Activated T-helper 2 cell treated with anti-CD3 and anti-CD28 coated beads, Interferon-gamma antibody, Interleukin-2, Interleukin-4, amounts not matched to agents 10 μg/mL and 5 μg/mL and 100 μg/mL, durations not matched to agents 14 hours and 24 hours and 36 hours (primary cell): Measurements from ENCODE around the gene PACC1. TPM values are rescaled to one million over a fixed set of nuclear protein-coding genes. Genes with fewer than 3 reads are reported as not detected.
"Not testable (repeated sequence)": the region's sequence is repeated elsewhere in the genome, so short reads cannot be mapped to it uniquely, and the experiment has no call there.

Source experiments
- DNase-seq: peaks from one replicate; pipeline ENCODE4 v3.0.0; 2021; ENCODE audit warnings: low spot score
- H3K27ac Mint-ChIP-seq: one replicate; pipeline ENCODE4 v1.8.0; 2021; ENCODE audit warnings: mixed read lengths
- H3K27me3 Mint-ChIP-seq: one replicate; pipeline ENCODE4 v1.8.0; 2021; ENCODE audit warnings: low read depth, mixed read lengths
- H3K36me3 Mint-ChIP-seq: one replicate; pipeline ENCODE4 v1.8.0; 2021; ENCODE audit warnings: low read depth, mixed read lengths
- H3K4me1 Mint-ChIP-seq: one replicate; pipeline ENCODE4 v1.8.0; 2021; ENCODE audit warnings: low read depth, mixed read lengths
- H3K4me3 Mint-ChIP-seq: one replicate; pipeline ENCODE4 v1.8.0; 2021; ENCODE audit warnings: low read depth, mild to moderate bottlenecking, moderate library complexity, mixed read lengths
- H3K9me3 Mint-ChIP-seq: one replicate; pipeline ENCODE4 v1.8.0; 2021; ENCODE audit warnings: mixed read lengths
- intact Hi-C: fragments of 100-400 bp; cut with micrococcal nuclease; formaldehyde crosslinking; loops from one replicate; pipeline ENCODE4 v1.15.1; 2023
- total RNA-seq: library from RNA; stranded (reverse); gene quantifications from 2 replicates; pipeline ENCODE4 v1.2.3, GENCODE V29; 2022

The PACC1 gene
- total RNA-seq, 1 donor from 2014 or later, result 19.4 TPM

- peaks cover 24% of the 10 kb centered on the region for H3K36me3 Mint-ChIP-seq
- peaks cover 2% of the 10 kb centered on the region for H3K4me1 Mint-ChIP-seq
- intact Hi-C loops, result no loop called here
- H3K4me3 Mint-ChIP-seq, result no peak overlapping the region
- no peaks in the 10 kb centered on the region for H3K27me3 Mint-ChIP-seq
- no peak overlapping the region for H3K27ac Mint-ChIP-seq
- no peaks in the 10 kb centered on the region for H3K9me3 Mint-ChIP-seq
- DNase-seq, result no peak
These were observed 85.6 kb downstream of the PACC1 start for GRCh38 chr1:212329105-212329504.

- Mint-ChIP-seq H3K4me1 (peaks cover 4% of the 10 kb centered on the region), H3K9me3 (no peaks in the 10 kb centered on the region), H3K27me3 (no peaks in the 10 kb centered on the region), H3K27ac (no peak overlapping the region), H3K4me3 (no peak overlapping the region), H3K36me3 (peaks cover 19% of the 10 kb centered on the region)
- intact Hi-C loops, result no loop called here
- DNase-seq, result no peak
These were observed 86.4 kb downstream of the PACC1 start for GRCh38 chr1:212328248-212328647.

- no peak for DNase-seq
- intact Hi-C loops, result no loop called here
- Mint-ChIP-seq H3K27ac (no peak overlapping the region), H3K27me3 (no peaks in the 10 kb centered on the region), H3K9me3 (no peaks in the 10 kb centered on the region), H3K4me3 (no peak overlapping the region), H3K4me1 (peaks cover 8% of the 10 kb centered on the region), H3K36me3 (peaks cover 17% of the 10 kb centered on the region)
These were observed 88.1 kb downstream of the PACC1 start for GRCh38 chr1:212326541-212326940.

- peaks cover 9% of the 10 kb centered on the region for H3K36me3 Mint-ChIP-seq
These were observed 91.6 kb downstream of the PACC1 start for GRCh38 chr1:212323066-212323465.

GRCh38 chr1:212321031-212321430 is 93.7 kb downstream of the PACC1 start:
- intact Hi-C loops, H3K27ac Mint-ChIP-seq, H3K27me3 Mint-ChIP-seq, DNase-seq, H3K9me3 Mint-ChIP-seq, H3K4me3 Mint-ChIP-seq: not testable (repeated sequence)
- Mint-ChIP-seq H3K36me3 (peaks cover 20% of the 10 kb centered on the region), H3K4me1 (peaks cover 15% of the 10 kb centered on the region)

More at GRCh38 chr1:212323066-212323465, 91.6 kb downstream of the PACC1 start:
- no peak overlapping the region for H3K27ac Mint-ChIP-seq
- no peak for DNase-seq
- H3K4me3 Mint-ChIP-seq, result no peak overlapping the region
- peaks cover 10% of the 10 kb centered on the region for H3K4me1 Mint-ChIP-seq
- H3K9me3 Mint-ChIP-seq, result no peaks in the 10 kb centered on the region
- intact Hi-C loops, result no loop called here
- H3K27me3 Mint-ChIP-seq, result no peaks in the 10 kb centered on the region

- no peaks in the 10 kb centered on the region for H3K27me3 Mint-ChIP-seq
- intact Hi-C loops, result loop anchor here (5.0 kb wide), 2 partner anchors 156 to 251 kb away; no protein-coding TSS in a partner anchor
- peaks cover 16% of the 10 kb centered on the region for H3K4me1 Mint-ChIP-seq
- H3K36me3 Mint-ChIP-seq, result peaks cover 17% of the 10 kb centered on the region
- H3K9me3 Mint-ChIP-seq, result no peaks in the 10 kb centered on the region
- DNase-seq, result no peak
- no peak overlapping the region for H3K4me3 Mint-ChIP-seq
- no peak overlapping the region for H3K27ac Mint-ChIP-seq
These were observed 96.8 kb downstream of the PACC1 start for GRCh38 chr1:212317916-212318315.

- Mint-ChIP-seq H3K36me3 (peaks cover 20% of the 10 kb centered on the region), H3K27me3 (no peaks in the 10 kb centered on the region), H3K4me3 (no peak overlapping the region), H3K4me1 (peaks cover 20% of the 10 kb centered on the region), H3K27ac (peak overlapping the region; percentile 3), H3K9me3 (no peaks in the 10 kb centered on the region)
- no peak for DNase-seq
- intact Hi-C loops, result loop anchor here (5.0 kb wide), 2 partner anchors 154 to 249 kb away; no protein-coding TSS in a partner anchor
These were observed 98.8 kb downstream of the PACC1 start for GRCh38 chr1:212315907-212316306.

GRCh38 chr1:212315184-212315583 is 99.5 kb downstream of the PACC1 start:
- Mint-ChIP-seq H3K27me3 (no peaks in the 10 kb centered on the region), H3K36me3 (peaks cover 21% of the 10 kb centered on the region), H3K4me1 (peaks cover 20% of the 10 kb centered on the region), H3K9me3 (no peaks in the 10 kb centered on the region), H3K4me3 (no peak overlapping the region), H3K27ac (no peak overlapping the region)
- no peak for DNase-seq
- intact Hi-C loops, result loop anchor here (5.0 kb wide), 2 partner anchors 153 to 248 kb away; no protein-coding TSS in a partner anchor

Other genes starting within 250 kb of the PACC1 start
- gene PPP2R5A, start 129.5 kb downstream of the PACC1 start, total RNA-seq, result 40.4 and 42.1 TPM in 2 replicates
- 41.6 and 42.5 TPM in 2 replicates for gene NENF, start 18.0 kb upstream of the PACC1 start, total RNA-seq
- gene ATF3, start 193.9 kb upstream of the PACC1 start, total RNA-seq, result 17.9 and 23.9 TPM in 2 replicates